Right lobe of liver (tissue), 6 donors: ENCODE data around the gene GLYATL1. TPM values are rescaled to one million over a fixed set of nuclear protein-coding genes. Genes with fewer than 3 reads are reported as not detected.

ENCODE experiments used
- ATAC-seq, 4 donors: fragments of 200-7000 bp; cut with Tn5 transposase; one replicate each; pipeline ENCODE4 v1.9.1; 2020; ENCODE audit warnings: mild to moderate bottlenecking in 4 of 4, moderate library complexity in 4 of 4
- DNase-seq, 3 donors: peaks; one replicate each; pipeline ENCODE4 v3.0.0-alpha.2; 2020
- H3K27ac ChIP-seq, 3 donors: fragments of 200-600 bp; one replicate each; pipeline ENCODE4 v1.8.0; 2022
- H3K27me3 ChIP-seq, 2 donors: fragments of 200-600 bp; one replicate each; pipeline ENCODE4 v1.8.0; 2022
- H3K36me3 ChIP-seq, 4 donors: fragments of 200-600 bp; sonication (generic) in 1 of 4; one replicate each; pipeline versions ENCODE4 v1.5.1 to v1.8.0; 2017 to 2022; ENCODE audit warnings: control low read depth in 1 of 4
- H3K4me1 ChIP-seq, 4 donors: fragments of 200-600 bp; sonication (generic) in 1 of 4; one replicate each; pipeline versions ENCODE4 v1.5.1 to v1.8.0; 2017 to 2022; ENCODE audit warnings: control low read depth in 1 of 4
- H3K4me3 ChIP-seq, 3 donors: fragments of 200-600 bp; one replicate each; pipeline ENCODE4 v1.8.0; 2022
- H3K9me3 ChIP-seq, 4 donors: fragments of 200-600 bp; sonication (generic) in 1 of 4; one replicate each; pipeline versions ENCODE4 v1.5.1 to v1.8.0; 2017 to 2022; ENCODE audit warnings: control low read depth in 1 of 4
- POLR2A ChIP-seq: fragments of 450-650 bp; IDR thresholded peaks from one replicate; pipeline ENCODE4 v1.6.1; 2017; ENCODE audit warnings: antibody characterized with exemption, mild to moderate bottlenecking
- WGBS: methylation state at CpG from one replicate; pipeline ENCODE4 v1.1.6; 2018; ENCODE audit warnings: low coverage, low lambda C conversion rate; ENCODE audit not compliant: insufficient coverage; ENCODE audit errors: missing lambda C conversion rate; 5-methylcytosine and 5-hydroxymethylcytosine counted together
- intact Hi-C, 2 donors: fragments of 100-400 bp; cut with DNase I; formaldehyde crosslinking; loops; one replicate each; pipeline versions ENCODE4 v1.11.2 to v1.14.1; 2022
- total RNA-seq, 6 experiments: library from RNA; depleted of rRNA in 2 of 6; stranded (reverse); fragments of >200 nt in 2 of 6; fragmentation: NEBNext Ultra II Directional in 3 of 6; extraction: Animal tissue kit (Norgen Biotek cat#: 25700) in 3 of 6; gene quantifications; one replicate each; pipeline versions ENCODE4 v1.1.0 to v1.2.4, GENCODE V29; 2016 to 2023
- TF ChIP-seq, protein P1 (sequence below), 4 donors: fragments of 200-600 bp in 3 of 4; fragments of 450-650 bp in 1 of 4; IDR thresholded peaks; one replicate each; pipeline versions ENCODE4 v1.5.1 to v1.8.0; 2016 to 2022; ENCODE audit warnings: antibody characterized with exemption in 4 of 4, mild to moderate bottlenecking in 2 of 4
- donor health status: DM: no; HTN: yes; CAD: no.
- donor health status: DM: no; HTN: no; CAD: no.
- donor health status: DM: no; HTN: no; CAD: no.
- donor health status: DM: no; HTN: yes; CAD: no.
- donor health status: DM: no; HTN: yes; CAD: no.

Gene GLYATL1
- total RNA-seq, 6 experiments from 2014 or later: 200 to 425 (median 351) TPM

GRCh38 chr11:58917159-58917783 lies 22.0 kb upstream of the GLYATL1 start:
- Histone ChIP-seq H3K4me1 (no peaks in the 10 kb centered on the region), H3K9me3 (peaks cover 0 to 9% (median 0%) of the 10 kb centered on the region in 4 donors), H3K27ac (no peak overlapping the region), H3K4me3 (no peak overlapping the region), H3K27me3 (no peaks in the 10 kb centered on the region), H3K36me3 (no peaks in the 10 kb centered on the region)
- WGBS: 83% methylated on average over 3 of the region's 3 CpGs
- DNase-seq: no peak
- intact Hi-C loops: loop anchor here in 1 of 2 donors (10.0 kb wide), 1 partner anchor 148 kb away; no protein-coding TSS in a partner anchor
- TF ChIP-seq POLR2A: no peak
- ATAC-seq: no peak

DNA sequence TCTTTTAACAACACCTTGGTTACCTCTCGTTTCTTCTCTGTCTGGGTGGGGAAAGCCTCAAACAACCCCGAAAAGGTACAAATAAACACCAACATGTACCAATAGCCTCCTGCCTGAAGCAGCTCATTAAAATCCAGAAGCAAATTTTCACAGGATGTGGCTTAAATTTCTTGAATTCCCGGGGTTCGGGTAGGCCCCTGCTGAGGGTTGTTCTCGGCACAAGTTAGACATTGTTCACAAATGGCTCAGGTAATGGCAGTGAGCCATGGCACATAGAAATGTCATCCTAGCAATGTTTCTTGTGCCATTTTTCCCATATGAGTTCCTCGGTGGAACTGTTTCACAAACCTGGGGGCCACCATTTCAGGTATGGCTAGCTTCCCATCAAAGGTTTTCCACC lies 19.7 kb upstream of the GLYATL1 start:
- no peaks in the 10 kb centered on the region for H3K27me3 ChIP-seq
- WGBS: 85% methylated on average over 3 of the region's 6 CpGs
- no peak for DNase-seq
- no peak for ATAC-seq
- no peaks in the 10 kb centered on the region for H3K36me3 ChIP-seq
- H3K4me1 ChIP-seq: peaks cover 0 to 16% (median 6%) of the 10 kb centered on the region in 4 donors
- no peak overlapping the region for H3K27ac ChIP-seq
- intact Hi-C loops: loop anchor here in 1 of 2 donors (10.0 kb wide), 1 partner anchor 145 kb away; no protein-coding TSS in a partner anchor
- H3K4me3 ChIP-seq: no peak overlapping the region
- peaks cover 0 to 9% (median 0%) of the 10 kb centered on the region in 4 donors for H3K9me3 ChIP-seq
- TF ChIP-seq, protein P1, sequence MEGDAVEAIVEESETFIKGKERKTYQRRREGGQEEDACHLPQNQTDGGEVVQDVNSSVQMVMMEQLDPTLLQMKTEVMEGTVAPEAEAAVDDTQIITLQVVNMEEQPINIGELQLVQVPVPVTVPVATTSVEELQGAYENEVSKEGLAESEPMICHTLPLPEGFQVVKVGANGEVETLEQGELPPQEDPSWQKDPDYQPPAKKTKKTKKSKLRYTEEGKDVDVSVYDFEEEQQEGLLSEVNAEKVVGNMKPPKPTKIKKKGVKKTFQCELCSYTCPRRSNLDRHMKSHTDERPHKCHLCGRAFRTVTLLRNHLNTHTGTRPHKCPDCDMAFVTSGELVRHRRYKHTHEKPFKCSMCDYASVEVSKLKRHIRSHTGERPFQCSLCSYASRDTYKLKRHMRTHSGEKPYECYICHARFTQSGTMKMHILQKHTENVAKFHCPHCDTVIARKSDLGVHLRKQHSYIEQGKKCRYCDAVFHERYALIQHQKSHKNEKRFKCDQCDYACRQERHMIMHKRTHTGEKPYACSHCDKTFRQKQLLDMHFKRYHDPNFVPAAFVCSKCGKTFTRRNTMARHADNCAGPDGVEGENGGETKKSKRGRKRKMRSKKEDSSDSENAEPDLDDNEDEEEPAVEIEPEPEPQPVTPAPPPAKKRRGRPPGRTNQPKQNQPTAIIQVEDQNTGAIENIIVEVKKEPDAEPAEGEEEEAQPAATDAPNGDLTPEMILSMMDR (IDR thresholded peaks at IDR 0.05): no peak
- TF ChIP-seq POLR2A: no peak

DNA sequence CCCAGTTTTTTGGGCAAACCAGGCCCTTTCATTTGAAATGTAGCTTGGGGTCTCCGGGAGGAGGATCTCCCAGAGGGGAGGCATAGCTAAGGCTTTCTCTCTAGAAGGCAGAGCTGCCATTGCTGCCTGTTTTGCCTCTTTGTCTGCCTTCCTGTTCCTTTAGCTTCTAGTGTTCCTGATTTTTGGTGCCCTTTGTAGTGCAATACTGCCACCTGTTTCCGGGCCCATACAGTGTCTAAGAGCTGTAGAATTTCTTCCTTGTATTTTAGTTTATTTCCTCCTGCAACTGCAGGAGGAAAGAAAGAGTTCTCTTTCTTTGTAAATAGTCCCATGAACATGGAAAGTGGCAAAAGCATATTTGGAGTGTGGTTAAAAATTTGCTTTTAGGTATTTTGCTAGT lies 19.3 kb upstream of the GLYATL1 start:
- 69% methylated on average over 2 of the region's 2 CpGs for WGBS
- DNase-seq (no peak), ATAC-seq (no peak)
- no peak overlapping the region for H3K27ac ChIP-seq
- intact Hi-C loops: loop anchor here in 1 of 2 donors (10.0 kb wide), 1 partner anchor 145 kb away; no protein-coding TSS in a partner anchor
- H3K9me3 ChIP-seq: peaks cover 0 to 9% (median 0%) of the 10 kb centered on the region in 4 donors
- TF ChIP-seq POLR2A: no peak
- TF ChIP-seq, protein P1 (IDR thresholded peaks at IDR 0.05): no peak
- H3K36me3 ChIP-seq: no peaks in the 10 kb centered on the region
- no peaks in the 10 kb centered on the region for H3K27me3 ChIP-seq
- no peak overlapping the region for H3K4me3 ChIP-seq
- peaks cover 0 to 21% (median 8%) of the 10 kb centered on the region in 4 donors for H3K4me1 ChIP-seq

DNA sequence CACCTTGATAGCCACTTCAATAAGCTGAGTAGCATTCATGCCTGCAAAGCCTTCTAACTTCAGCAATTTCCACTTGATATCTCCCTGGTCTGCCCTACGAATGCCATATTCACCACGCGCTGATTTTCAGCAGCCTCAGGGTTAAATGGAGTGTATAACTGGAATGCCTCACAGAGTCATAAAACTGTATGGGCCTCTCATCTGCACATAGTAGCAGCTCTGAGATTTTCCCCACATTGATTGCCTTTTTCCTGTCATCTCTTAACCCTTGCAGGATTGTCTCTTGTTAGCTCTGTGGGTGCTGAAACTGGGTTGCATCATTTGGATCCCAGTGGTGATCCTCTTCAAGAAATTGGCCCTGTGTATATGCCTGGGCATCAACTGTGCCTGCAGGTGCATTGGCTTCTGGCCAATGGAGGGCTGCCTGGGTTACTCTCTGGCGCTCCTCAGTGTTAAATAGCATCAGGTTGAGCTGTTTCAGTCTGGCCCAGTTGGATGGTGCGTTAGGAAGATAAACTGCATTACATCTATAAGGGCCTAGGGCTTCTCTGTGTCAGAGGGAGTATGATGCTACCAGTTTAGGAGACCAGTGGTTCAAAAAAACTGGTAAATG lies 17.4 kb upstream of the GLYATL1 start:
- peaks cover 0 to 4% (median 0%) of the 10 kb centered on the region in 4 donors for H3K9me3 ChIP-seq
- WGBS: 59% methylated on average over 3 of the region's 5 CpGs
- no peaks in the 10 kb centered on the region for H3K36me3 ChIP-seq
- ATAC-seq: no peak
- TF ChIP-seq, protein P1 (IDR thresholded peaks at IDR 0.05): no peak
- TF ChIP-seq POLR2A: no peak
- H3K27ac ChIP-seq: no peak overlapping the region
- intact Hi-C loops: no loop called here
- H3K4me1 ChIP-seq: peaks cover 0 to 36% (median 9%) of the 10 kb centered on the region in 4 donors
- no peak overlapping the region for H3K4me3 ChIP-seq
- H3K27me3 ChIP-seq: no peaks in the 10 kb centered on the region
- DNase-seq: no peak

GRCh38 chr11:58922479-58922878 lies 16.8 kb upstream of the GLYATL1 start:
- Histone ChIP-seq H3K36me3 (no peaks in the 10 kb centered on the region), H3K4me1 (peaks cover 0 to 36% (median 9%) of the 10 kb centered on the region in 4 donors), H3K4me3 (no peak overlapping the region), H3K27me3 (no peaks in the 10 kb centered on the region), H3K27ac (no peak overlapping the region), H3K9me3 (no peaks in the 10 kb centered on the region)
- DNase-seq: no peak
- intact Hi-C loops: no loop called here
- WGBS: 40% methylated on average over 3 of the region's 5 CpGs
- no peak for TF ChIP-seq POLR2A
- TF ChIP-seq, protein P1 (IDR thresholded peaks at IDR 0.05): no peak
- no peak for ATAC-seq
